Measurements from ENCODE around the gene SMC1B.

DNA sequence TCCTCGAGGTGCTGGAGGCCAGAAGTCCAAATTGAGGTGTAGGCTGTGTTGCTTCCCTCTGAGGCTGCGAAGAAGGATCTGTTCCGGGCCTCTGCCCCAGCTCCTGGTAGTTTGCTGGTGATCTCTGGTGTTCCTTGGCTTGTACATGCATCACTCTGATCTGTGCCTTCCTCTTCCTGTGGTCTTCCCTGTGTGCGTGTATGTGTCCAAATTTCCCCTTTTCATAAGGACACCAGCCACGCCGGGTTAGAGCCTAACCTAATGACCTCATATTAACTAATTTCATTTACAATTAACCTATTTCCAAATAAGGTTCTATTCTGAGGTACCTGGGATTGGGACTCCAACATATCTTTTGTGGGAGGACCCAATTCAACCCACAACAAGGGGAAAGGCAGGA, 21.6 kb upstream of the SMC1B start:
- TF ChIP-seq POLR2A (IDR thresholded peaks at IDR 0.05; ENCODE audit: low read depth, low read length), result no peak
- no peak for TF ChIP-seq POLR2AphosphoS5 (IDR thresholded peaks at IDR 0.05; ENCODE audit: low read depth, low read length)

Data from GM12892 (cell line).